SK-N-SH (cell line): ENCODE data around the gene LRATD1. TPM values are rescaled to one million over a fixed set of nuclear protein-coding genes. Genes with fewer than 3 reads are reported as not detected.

ENCODE experiments used
- CTCF ChIA-PET: fragments of 300-600, 350-600 bp; formaldehyde crosslinking; extraction: SDS; loops from one replicate; lab custom pipeline; 2021; lab: Yijun Ruan, JAX
- POLR2A ChIA-PET: fragments of 350-600 bp; sonication (Branson Sonifier 250); formaldehyde crosslinking; extraction: SDS; loops from one replicate; lab custom pipeline; 2020; ENCODE audit warnings: antibody characterized with exemption, inconsistent platforms; lab: Yijun Ruan, JAX
- DNase-seq: peaks from one replicate; pipeline ENCODE4 v3.0.0; 2012
- H2AFZ ChIP-seq: fragments of 200-600 bp; sonication (generic); 2 replicates; pipeline ENCODE4 v1.8.1; 2016; ENCODE audit warnings: antibody characterized with exemption, mild to moderate bottlenecking, low read depth
- H3F3A ChIP-seq: fragments of 200-600 bp; sonication (generic); replicated peaks from 2 replicates; pipeline ENCODE3; 2016; ENCODE audit warnings: antibody characterized with exemption, mild to moderate bottlenecking; ENCODE audit not compliant: insufficient read depth
- H3K27ac ChIP-seq, 2 experiments: fragments of 200-500 bp in 1 of 2; fragments of 200-600 bp in 1 of 2; sonication (Bioruptor generic) in 1 of 2; sonication (generic), shearing (Covaris generic) in 1 of 2; 2 replicates each; pipeline versions ENCODE4 v1.5.1 to v1.6.1; 2014 to 2016; ENCODE audit warnings: low read depth in 2 of 2, inconsistent platforms in 1 of 2, low read length in 1 of 2, mild to moderate bottlenecking in 1 of 2, mixed read lengths in 1 of 2
- H3K27me3 ChIP-seq: fragments of 200-600 bp; sonication (generic), shearing (Covaris generic); 2 replicates; pipeline ENCODE4 v1.6.1; 2016; ENCODE audit warnings: mixed run types; ENCODE audit not compliant: insufficient read depth
- H3K36me3 ChIP-seq, 2 experiments: fragments of 200-500 bp in 1 of 2; fragments of 200-600 bp in 1 of 2; sonication (Bioruptor generic) in 1 of 2; sonication (generic) in 1 of 2; replicated peaks in 1 of 2; 2 replicates each; pipeline versions ENCODE3 to v1.5.1; 2014 to 2016; ENCODE audit warnings: low read length in 1 of 2, mild to moderate bottlenecking in 1 of 2; ENCODE audit not compliant: insufficient read depth in 2 of 2, control insufficient read depth in 1 of 2
- H3K4me1 ChIP-seq, 2 experiments: fragments of 200-500 bp in 1 of 2; fragments of 200-600 bp in 1 of 2; sonication (Bioruptor generic) in 1 of 2; sonication (generic), shearing (Covaris generic) in 1 of 2; 2 replicates each; pipeline versions ENCODE4 v1.5.1 to v1.6.1; 2014 to 2016; ENCODE audit warnings: low read depth in 1 of 2, low read length in 1 of 2, mixed run types in 1 of 2; ENCODE audit not compliant: insufficient read depth in 2 of 2, control insufficient read depth in 1 of 2
- H3K4me2 ChIP-seq: fragments of 200-600 bp; sonication (generic), shearing (Covaris generic); 2 replicates; pipeline ENCODE4 v1.6.1; 2017; ENCODE audit warnings: mixed run types
- H3K4me3 ChIP-seq, 2 experiments: fragments of 200-500 bp in 1 of 2; fragments of 200-600 bp in 1 of 2; sonication (Bioruptor generic) in 1 of 2; sonication (generic), shearing (Covaris generic) in 1 of 2; 2 replicates each; pipeline versions ENCODE4 v1.5.1 to v1.8.1; 2014 to 2016; ENCODE audit warnings: low read depth in 2 of 2, inconsistent platforms in 1 of 2, low read length in 1 of 2, mild to moderate bottlenecking in 1 of 2, mixed read lengths in 1 of 2, moderate library complexity in 1 of 2
- H3K79me2 ChIP-seq: fragments of 200-600 bp; sonication (generic); 2 replicates; pipeline ENCODE4 v1.8.1; 2017; ENCODE audit warnings: mild to moderate bottlenecking; ENCODE audit not compliant: insufficient read depth
- H3K9ac ChIP-seq: fragments of 200-600 bp; sonication (generic); 2 replicates; pipeline ENCODE4 v1.6.1; 2017; ENCODE audit warnings: mixed run types
- H3K9me2 ChIP-seq: fragments of 200-600 bp; sonication (generic); 2 replicates; pipeline ENCODE4 v1.6.1; 2017; ENCODE audit warnings: mixed run types
- H3K9me3 ChIP-seq: fragments of 200-600 bp; sonication (generic); 2 replicates; pipeline ENCODE4 v1.6.1; 2017; ENCODE audit warnings: mixed run types, mild to moderate bottlenecking, moderate library complexity
- H4K20me1 ChIP-seq: fragments of 200-600 bp; sonication (generic); 2 replicates; pipeline ENCODE4 v1.6.1; 2017; ENCODE audit warnings: mild to moderate bottlenecking, mixed run types; ENCODE audit not compliant: insufficient read depth
- CHD2 ChIP-seq: fragments of 150-350 bp; IDR thresholded peaks from 2 replicates; pipeline ENCODE4 v1.6.1; 2018; ENCODE audit warnings: low read length; ENCODE audit not compliant: partially characterized antibody
- EZH2phosphoT487 ChIP-seq: fragments of 200-600 bp; sonication (generic); IDR thresholded peaks from 2 replicates; pipeline ENCODE4 v1.6.1; 2017; ENCODE audit warnings: low read depth, mixed run types, mild to moderate bottlenecking, antibody characterized with exemption, moderate library complexity, borderline replicate concordance
- FOSL2 ChIP-seq: IDR thresholded peaks from 2 replicates; pipeline ENCODE4 v1.4.0; 2012; ENCODE audit warnings: low read depth, mild to moderate bottlenecking, moderate library complexity, borderline replicate concordance
- FOXJ3 ChIP-seq: sonication (generic); formaldehyde crosslinking; IDR thresholded peaks from 2 replicates; pipeline ENCODE4 v1.5.1; 2020; ENCODE audit warnings: mild to moderate bottlenecking, missing genetic modification reagents
- FOXM1 ChIP-seq: IDR thresholded peaks from 2 replicates; pipeline ENCODE4 v1.4.0; 2012; ENCODE audit warnings: low read depth, mild to moderate bottlenecking
- MXI1 ChIP-seq: IDR thresholded peaks from 2 replicates; pipeline ENCODE4 v1.6.1; 2012; ENCODE audit warnings: mild to moderate bottlenecking, low read depth, low read length, improper control_type of control experiment
- NFIC ChIP-seq: IDR thresholded peaks from 2 replicates; pipeline ENCODE4 v1.4.0; 2012; ENCODE audit warnings: borderline replicate concordance
- NRF1 ChIP-seq: IDR thresholded peaks from 2 replicates; pipeline ENCODE4 v1.6.1; 2012; ENCODE audit warnings: low read depth, mild to moderate bottlenecking, low read length
- RAD21 ChIP-seq: IDR thresholded peaks from 2 replicates; pipeline ENCODE4 v1.6.1; 2012; ENCODE audit warnings: mild to moderate bottlenecking, low read length
- RCOR1 ChIP-seq: fragments of 150-350 bp; IDR thresholded peaks from 2 replicates; pipeline ENCODE4 v1.6.1; 2017; ENCODE audit warnings: antibody characterized with exemption, low read length
- RXRA ChIP-seq: IDR thresholded peaks from 2 replicates; pipeline ENCODE4 v1.4.0; 2012; ENCODE audit warnings: low read depth, mild to moderate bottlenecking, borderline replicate concordance
- TAF1 ChIP-seq: IDR thresholded peaks from 2 replicates; pipeline ENCODE4 v1.6.1; 2012; ENCODE audit warnings: low read depth, mild to moderate bottlenecking, low read length, moderate library complexity, borderline replicate concordance
- TEAD4 ChIP-seq: IDR thresholded peaks from 2 replicates; pipeline ENCODE4 v1.4.0; 2012; ENCODE audit warnings: mild to moderate bottlenecking, borderline replicate concordance; ENCODE audit not compliant: insufficient read depth
- WGBS: methylation state at CpG from one replicate; pipeline ENCODE4 v1.1.6; 2017; ENCODE audit warnings: low lambda C conversion rate; 5-methylcytosine and 5-hydroxymethylcytosine counted together
- polyA plus RNA-seq, 3 experiments: library from polyadenylated mRNA; depleted of rRNA; stranded (reverse); fragments of >200 nt; gene quantifications; 2 replicates each; pipeline ENCODE4 v1.2.3, GENCODE V29; 2012
- TF ChIP-seq, protein P1 (sequence below): IDR thresholded peaks from 2 replicates; pipeline ENCODE4; 2012
- TF ChIP-seq, protein P2 (sequence below): IDR thresholded peaks from 2 replicates; pipeline ENCODE4 v1.4.0; 2012; ENCODE audit warnings: low read depth, borderline replicate concordance
- TF ChIP-seq, protein P3 (sequence below): IDR thresholded peaks from 2 replicates; pipeline ENCODE4 v1.4.0; 2012; ENCODE audit warnings: low read depth
- TF ChIP-seq, protein P4 (sequence below): fragments of 200-600 bp; sonication (generic); IDR thresholded peaks from 2 replicates; pipeline ENCODE4 v1.6.1; 2017; ENCODE audit warnings: antibody characterized with exemption, mild to moderate bottlenecking, moderate library complexity
- TF ChIP-seq, protein P5 (sequence below): IDR thresholded peaks from 2 replicates; pipeline ENCODE4 v1.6.1; 2012; ENCODE audit warnings: mild to moderate bottlenecking, low read depth, low read length, moderate library complexity

Gene LRATD1
- polyA plus RNA-seq, 1 of the 3 experiments (the other 2 are of a cell fraction), result 0.84 TPM

DNA sequence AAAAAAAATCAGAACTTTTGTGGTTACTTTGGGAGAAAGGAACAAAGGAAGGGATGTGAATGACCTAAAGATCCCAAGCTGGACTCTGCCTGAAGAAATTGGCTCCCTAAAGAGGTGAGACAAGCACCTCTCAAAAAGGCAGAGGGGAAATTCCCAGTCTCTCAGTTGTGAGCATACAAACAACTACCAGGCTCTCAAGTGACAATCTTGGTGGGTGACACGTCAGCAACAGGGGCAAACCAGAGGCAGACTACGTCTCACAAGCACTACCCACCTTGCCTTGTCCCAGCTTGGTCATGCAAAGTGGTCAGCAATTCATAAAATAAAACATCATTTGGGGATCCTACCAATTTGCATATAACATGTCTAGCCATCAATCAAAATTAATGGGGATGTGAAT, 24.3 kb upstream of the LRATD1 start:
- POLR2A ChIA-PET, result no interaction called here
- TF ChIP-seq RCOR1 (no peak), NFIC (no peak), FOXM1 (no peak), CHD2 (no peak), MXI1 (no peak), RXRA (no peak), TAF1 (no peak), EZH2phosphoT487 (no peak), TEAD4 (no peak), NRF1 (no peak)
- TF ChIP-seq, protein P1, sequence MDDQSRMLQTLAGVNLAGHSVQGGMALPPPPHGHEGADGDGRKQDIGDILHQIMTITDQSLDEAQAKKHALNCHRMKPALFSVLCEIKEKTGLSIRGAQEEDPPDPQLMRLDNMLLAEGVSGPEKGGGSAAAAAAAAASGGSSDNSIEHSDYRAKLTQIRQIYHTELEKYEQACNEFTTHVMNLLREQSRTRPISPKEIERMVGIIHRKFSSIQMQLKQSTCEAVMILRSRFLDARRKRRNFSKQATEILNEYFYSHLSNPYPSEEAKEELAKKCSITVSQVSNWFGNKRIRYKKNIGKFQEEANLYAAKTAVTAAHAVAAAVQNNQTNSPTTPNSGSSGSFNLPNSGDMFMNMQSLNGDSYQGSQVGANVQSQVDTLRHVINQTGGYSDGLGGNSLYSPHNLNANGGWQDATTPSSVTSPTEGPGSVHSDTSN, result no peak
- TF ChIP-seq, protein P2, sequence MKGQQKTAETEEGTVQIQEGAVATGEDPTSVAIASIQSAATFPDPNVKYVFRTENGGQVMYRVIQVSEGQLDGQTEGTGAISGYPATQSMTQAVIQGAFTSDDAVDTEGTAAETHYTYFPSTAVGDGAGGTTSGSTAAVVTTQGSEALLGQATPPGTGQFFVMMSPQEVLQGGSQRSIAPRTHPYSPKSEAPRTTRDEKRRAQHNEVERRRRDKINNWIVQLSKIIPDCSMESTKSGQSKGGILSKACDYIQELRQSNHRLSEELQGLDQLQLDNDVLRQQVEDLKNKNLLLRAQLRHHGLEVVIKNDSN, result no peak
- TF ChIP-seq, protein P3, sequence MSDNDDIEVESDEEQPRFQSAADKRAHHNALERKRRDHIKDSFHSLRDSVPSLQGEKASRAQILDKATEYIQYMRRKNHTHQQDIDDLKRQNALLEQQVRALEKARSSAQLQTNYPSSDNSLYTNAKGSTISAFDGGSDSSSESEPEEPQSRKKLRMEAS, result no peak
- Histone ChIP-seq H3K4me1 (no peaks in the 10 kb centered on the region), H3K79me2 (no peaks in the 10 kb centered on the region), H3K9me3 (no peaks in the 10 kb centered on the region), H3F3A (no peaks in the 10 kb centered on the region), H3K4me3 (no peak overlapping the region), H4K20me1 (no peaks in the 10 kb centered on the region), H3K27ac (no peak overlapping the region), H3K4me2 (no peak overlapping the region), H3K27me3 (no peaks in the 10 kb centered on the region), H2AFZ (no peak overlapping the region), H3K9ac (no peak overlapping the region), H3K9me2 (no peaks in the 10 kb centered on the region), H3K36me3 (no peaks in the 10 kb centered on the region)
- WGBS, result 44% methylated on average over 2 of the region's 2 CpGs
- CTCF ChIA-PET, result no interaction called here
- no peak for DNase-seq

DNA sequence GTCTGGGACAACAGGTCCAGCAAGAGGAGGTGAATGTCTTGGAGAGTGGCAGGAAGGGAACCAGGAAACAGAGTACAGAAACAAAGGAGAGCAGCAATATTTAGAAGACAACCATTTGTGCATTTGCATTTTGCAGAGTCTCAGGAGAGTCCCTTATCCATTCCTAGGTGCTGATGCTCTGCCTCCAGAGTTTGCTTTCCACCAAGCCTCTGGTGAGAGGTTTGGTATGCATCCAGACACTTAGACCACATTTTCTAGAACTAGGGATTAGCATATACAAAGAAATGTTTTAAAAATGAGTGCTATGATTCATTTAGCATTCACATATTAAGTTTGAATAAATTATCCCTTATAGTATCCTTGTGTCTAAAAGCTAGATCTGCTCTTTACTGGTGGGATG, 18.5 kb upstream of the LRATD1 start:
- Histone ChIP-seq H3K4me1 (no peaks in the 10 kb centered on the region), H3K9ac (no peak overlapping the region), H3K4me3 (no peak overlapping the region), H3K79me2 (no peaks in the 10 kb centered on the region), H4K20me1 (no peaks in the 10 kb centered on the region), H3K36me3 (no peaks in the 10 kb centered on the region), H3K27me3 (no peaks in the 10 kb centered on the region), H3K9me2 (no peaks in the 10 kb centered on the region), H3K9me3 (no peaks in the 10 kb centered on the region), H3F3A (no peaks in the 10 kb centered on the region), H2AFZ (no peak overlapping the region), H3K4me2 (no peak overlapping the region), H3K27ac (no peak overlapping the region)
- DNase-seq, result no peak
- POLR2A ChIA-PET, result no interaction called here
- CTCF ChIA-PET, result no interaction called here
- TF ChIP-seq, protein P4, sequence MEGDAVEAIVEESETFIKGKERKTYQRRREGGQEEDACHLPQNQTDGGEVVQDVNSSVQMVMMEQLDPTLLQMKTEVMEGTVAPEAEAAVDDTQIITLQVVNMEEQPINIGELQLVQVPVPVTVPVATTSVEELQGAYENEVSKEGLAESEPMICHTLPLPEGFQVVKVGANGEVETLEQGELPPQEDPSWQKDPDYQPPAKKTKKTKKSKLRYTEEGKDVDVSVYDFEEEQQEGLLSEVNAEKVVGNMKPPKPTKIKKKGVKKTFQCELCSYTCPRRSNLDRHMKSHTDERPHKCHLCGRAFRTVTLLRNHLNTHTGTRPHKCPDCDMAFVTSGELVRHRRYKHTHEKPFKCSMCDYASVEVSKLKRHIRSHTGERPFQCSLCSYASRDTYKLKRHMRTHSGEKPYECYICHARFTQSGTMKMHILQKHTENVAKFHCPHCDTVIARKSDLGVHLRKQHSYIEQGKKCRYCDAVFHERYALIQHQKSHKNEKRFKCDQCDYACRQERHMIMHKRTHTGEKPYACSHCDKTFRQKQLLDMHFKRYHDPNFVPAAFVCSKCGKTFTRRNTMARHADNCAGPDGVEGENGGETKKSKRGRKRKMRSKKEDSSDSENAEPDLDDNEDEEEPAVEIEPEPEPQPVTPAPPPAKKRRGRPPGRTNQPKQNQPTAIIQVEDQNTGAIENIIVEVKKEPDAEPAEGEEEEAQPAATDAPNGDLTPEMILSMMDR, result no peak
- no peak for TF ChIP-seq FOXJ3
- TF ChIP-seq FOSL2, result no peak
- TF ChIP-seq, protein P5, sequence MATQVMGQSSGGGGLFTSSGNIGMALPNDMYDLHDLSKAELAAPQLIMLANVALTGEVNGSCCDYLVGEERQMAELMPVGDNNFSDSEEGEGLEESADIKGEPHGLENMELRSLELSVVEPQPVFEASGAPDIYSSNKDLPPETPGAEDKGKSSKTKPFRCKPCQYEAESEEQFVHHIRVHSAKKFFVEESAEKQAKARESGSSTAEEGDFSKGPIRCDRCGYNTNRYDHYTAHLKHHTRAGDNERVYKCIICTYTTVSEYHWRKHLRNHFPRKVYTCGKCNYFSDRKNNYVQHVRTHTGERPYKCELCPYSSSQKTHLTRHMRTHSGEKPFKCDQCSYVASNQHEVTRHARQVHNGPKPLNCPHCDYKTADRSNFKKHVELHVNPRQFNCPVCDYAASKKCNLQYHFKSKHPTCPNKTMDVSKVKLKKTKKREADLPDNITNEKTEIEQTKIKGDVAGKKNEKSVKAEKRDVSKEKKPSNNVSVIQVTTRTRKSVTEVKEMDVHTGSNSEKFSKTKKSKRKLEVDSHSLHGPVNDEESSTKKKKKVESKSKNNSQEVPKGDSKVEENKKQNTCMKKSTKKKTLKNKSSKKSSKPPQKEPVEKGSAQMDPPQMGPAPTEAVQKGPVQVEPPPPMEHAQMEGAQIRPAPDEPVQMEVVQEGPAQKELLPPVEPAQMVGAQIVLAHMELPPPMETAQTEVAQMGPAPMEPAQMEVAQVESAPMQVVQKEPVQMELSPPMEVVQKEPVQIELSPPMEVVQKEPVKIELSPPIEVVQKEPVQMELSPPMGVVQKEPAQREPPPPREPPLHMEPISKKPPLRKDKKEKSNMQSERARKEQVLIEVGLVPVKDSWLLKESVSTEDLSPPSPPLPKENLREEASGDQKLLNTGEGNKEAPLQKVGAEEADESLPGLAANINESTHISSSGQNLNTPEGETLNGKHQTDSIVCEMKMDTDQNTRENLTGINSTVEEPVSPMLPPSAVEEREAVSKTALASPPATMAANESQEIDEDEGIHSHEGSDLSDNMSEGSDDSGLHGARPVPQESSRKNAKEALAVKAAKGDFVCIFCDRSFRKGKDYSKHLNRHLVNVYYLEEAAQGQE, result no peak
- TF ChIP-seq MXI1, result no peak
- TF ChIP-seq, protein P1, result no peak
- TF ChIP-seq RXRA, result no peak
- no peak for TF ChIP-seq RAD21
- no peak for TF ChIP-seq RCOR1
- TF ChIP-seq CHD2, result no peak
- TF ChIP-seq, protein P2, result no peak
